Subcutaneous adipose tissue (tissue), 4 donors: Measurements from ENCODE around the gene FIBIN. TPM values are rescaled to one million over a fixed set of nuclear protein-coding genes. Genes with fewer than 3 reads are reported as not detected.

Experiments
- CTCF ChIP-seq: fragments of 450-650 bp; IDR thresholded peaks from one replicate; pipeline ENCODE4 v1.5.1; 2016; ENCODE audit warnings: low read depth, mild to moderate bottlenecking, control low read depth, antibody characterized with exemption, moderate library complexity
- total RNA-seq, 4 donors: library from RNA; depleted of rRNA; stranded (reverse); fragments of >200 nt; gene quantifications; one replicate each; pipeline ENCODE4 v1.1.0, GENCODE V29; 2016

Gene FIBIN
- total RNA-seq, 4 donors from 2014 or later, result 20.4 to 101 (median 38.9) TPM

- TF ChIP-seq CTCF, result no peak
These were observed 29.6 kb upstream of the FIBIN start for GRCh38 chr11:26964339-26964738.

GRCh38 chr11:26971961-26972360 is 22.0 kb upstream of the FIBIN start:
- TF ChIP-seq CTCF, result no peak

GRCh38 chr11:26974069-26974783 is 19.7 kb upstream of the FIBIN start:
- TF ChIP-seq CTCF, result no peak

GRCh38 chr11:26974996-26975395 is 18.9 kb upstream of the FIBIN start:
- TF ChIP-seq CTCF, result no peak

- TF ChIP-seq CTCF, result no peak
These were observed 17.5 kb upstream of the FIBIN start for GRCh38 chr11:26976389-26976788.

GRCh38 chr11:26983645-26984044 is 10.3 kb upstream of the FIBIN start:
- no peak for TF ChIP-seq CTCF

DNA sequence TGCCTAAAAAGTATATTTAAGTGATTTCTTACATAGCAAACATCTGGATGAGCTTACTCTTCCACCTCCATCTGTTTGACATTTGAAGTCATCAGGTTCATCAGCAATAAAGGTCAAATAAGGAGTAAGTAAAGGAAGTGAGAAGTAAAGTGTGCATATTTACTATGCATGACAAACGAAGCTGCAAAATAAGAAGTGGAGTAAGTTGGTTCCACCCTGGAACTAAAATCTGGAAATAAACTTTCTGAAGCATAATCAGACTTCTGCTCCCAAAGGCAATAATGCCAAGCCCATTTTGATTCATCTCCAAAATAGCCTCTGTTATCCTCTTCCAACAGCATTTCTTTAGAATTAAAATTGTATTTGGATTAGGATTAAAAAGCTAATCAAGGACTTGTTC is 8.4 kb upstream of the FIBIN start:
- no peak for TF ChIP-seq CTCF
